GM19351 (cell line): ENCODE measurements around the gene CDC5L.

Source experiments
- ATAC-seq: cut with Tn5 transposase; IDR thresholded peaks from one replicate; pipeline ENCODE4 v1.9.1; 2021; ENCODE audit warnings: mild to moderate bottlenecking, moderate library complexity; ENCODE audit not compliant: unreplicated experiment

The CDC5L gene

GRCh38 chr6:44472250-44472945 is 84.9 kb downstream of the CDC5L start:
- ATAC-seq: no peak

GRCh38 chr6:44473393-44474189 is 86.1 kb downstream of the CDC5L start:
- ATAC-seq: no peak

GRCh38 chr6:44474190-44474631 is 86.7 kb downstream of the CDC5L start:
- ATAC-seq: no peak

- no peak for ATAC-seq
Observed at GRCh38 chr6:44474643-44475042, 87.1 kb downstream of the CDC5L start.

- ATAC-seq: peak; percentile 18
Observed at GRCh38 chr6:44475417-44475778, 87.9 kb downstream of the CDC5L start.

- ATAC-seq: peak; percentile 76
Observed at GRCh38 chr6:44475779-44476434, 88.4 kb downstream of the CDC5L start.

GRCh38 chr6:44476849-44477248 is 89.3 kb downstream of the CDC5L start:
- ATAC-seq: no peak

- no peak for ATAC-seq
Observed at GRCh38 chr6:44477293-44477894, 89.9 kb downstream of the CDC5L start.

GRCh38 chr6:44478158-44478557 is 90.7 kb downstream of the CDC5L start:
- ATAC-seq: no peak

- no peak for ATAC-seq
Observed at GRCh38 chr6:44478591-44479254, 91.2 kb downstream of the CDC5L start.

GRCh38 chr6:44480097-44480541 is 92.6 kb downstream of the CDC5L start:
- ATAC-seq: no peak

- no peak for ATAC-seq
Observed at GRCh38 chr6:44481056-44481455, 93.5 kb downstream of the CDC5L start.

GRCh38 chr6:44481760-44482159 is 94.3 kb downstream of the CDC5L start:
- no peak for ATAC-seq

GRCh38 chr6:44485601-44486401 is 98.3 kb downstream of the CDC5L start:
- no peak for ATAC-seq

GRCh38 chr6:44487002-44487401 is 99.5 kb downstream of the CDC5L start:
- ATAC-seq: no peak

- no peak for ATAC-seq
Observed at GRCh38 chr6:44487586-44487985, 100.1 kb downstream of the CDC5L start.

- no peak for ATAC-seq
Observed at GRCh38 chr6:44489910-44490604, 102.6 kb downstream of the CDC5L start.

- no peak for ATAC-seq
Observed at GRCh38 chr6:44493132-44493531, 105.6 kb downstream of the CDC5L start.

GRCh38 chr6:44493593-44493992 is 106.1 kb downstream of the CDC5L start:
- ATAC-seq: no peak
